ENCODE measurements around the gene C14orf180. TPM values are rescaled to one million over a fixed set of nuclear protein-coding genes. Genes with fewer than 3 reads are reported as not detected.

Gene C14orf180
- total and polyA plus RNA-seq, 2 experiments from 2014 or later = not detected

DNA sequence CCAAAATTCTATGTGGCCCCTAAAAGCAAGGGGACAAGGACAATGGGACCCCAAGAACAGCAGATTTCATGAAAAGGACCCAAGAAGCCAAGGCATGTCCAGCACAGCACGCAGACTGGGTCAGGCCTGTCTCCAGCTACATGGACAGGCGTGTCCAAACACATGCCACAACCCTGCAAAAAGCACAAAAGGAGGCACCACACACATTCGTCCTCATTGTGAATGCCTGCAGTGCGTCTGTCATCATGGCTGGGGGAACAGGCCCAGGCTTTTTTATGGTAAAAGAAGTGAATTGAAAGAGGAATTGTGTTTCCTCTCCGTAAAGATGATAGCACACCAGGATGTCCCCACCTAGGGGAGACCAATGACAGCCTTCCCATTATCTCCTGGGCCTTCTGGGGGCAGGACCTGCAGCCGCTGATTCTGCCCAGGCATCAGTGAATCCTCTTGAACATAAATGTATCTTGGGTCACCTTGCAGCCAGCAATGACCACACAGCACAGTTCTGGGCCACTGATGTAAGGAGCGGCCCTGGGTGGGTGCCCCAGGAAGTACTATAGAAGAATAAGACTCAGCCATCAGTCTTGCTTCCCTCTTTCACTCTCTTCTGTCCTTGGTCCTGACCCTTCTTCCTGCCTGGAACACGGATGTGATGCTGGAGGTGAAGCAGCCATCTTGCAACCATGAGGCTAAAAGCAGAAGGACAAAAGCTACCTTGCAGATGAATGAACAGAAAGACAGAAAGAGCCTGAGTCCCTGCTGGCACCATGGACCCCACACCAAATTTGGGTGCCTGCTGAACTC is 29.8 kb upstream of the C14orf180 start:
- Histone ChIP-seq H3K27ac (no peak overlapping the region), H3K4me1 (ENCODE audit: insufficient read depth) (no peaks in the 10 kb centered on the region), H3K36me3 (ENCODE audit: low read depth) (no peaks in the 10 kb centered on the region), H3K4me2 (ENCODE audit: unreplicated experiment) (no peak overlapping the region), H3K79me2 (ENCODE audit: insufficient read depth) (no peaks in the 10 kb centered on the region), H3K27me3 (replicated peaks; ENCODE audit: insufficient read depth) (peaks cover 5% of the 10 kb centered on the region), H2AFZ (no peak overlapping the region), H3K9ac (no peak overlapping the region), H4K20me1 (ENCODE audit: insufficient read depth) (no peaks in the 10 kb centered on the region), H3K9me2 (ENCODE audit: insufficient read depth) (no peaks in the 10 kb centered on the region), H3K4me3 (no peak overlapping the region), H3F3A (ENCODE audit: insufficient read depth) (no peaks in the 10 kb centered on the region), H3K9me3 (ENCODE audit: low read depth) (no peaks in the 10 kb centered on the region)
- no peak for DNase-seq
- in situ Hi-C loops (cut with MboI) = no loop called here
- TF ChIP-seq EZH2phosphoT487 (IDR thresholded peaks at IDR 0.05; ENCODE audit: insufficient read depth, low read depth) = no peak
- no peak for TF ChIP-seq EZH2 (IDR thresholded peaks at IDR 0.05; ENCODE audit: insufficient read depth, poor library complexity, severe bottlenecking)
- 37 to 44% methylated on average over 8 of the region's 8 CpGs for WGBS, 2 experiments (ENCODE audit: low coverage in 1 of 2, low lambda C conversion rate in 2 of 2, missing lambda C conversion rate in 2 of 2)

GRCh38 chr14:104550340-104550860 is 29.2 kb upstream of the C14orf180 start:
- WGBS, 2 experiments (ENCODE audit: low coverage in 1 of 2, low lambda C conversion rate in 2 of 2, missing lambda C conversion rate in 2 of 2) = 47 to 53% methylated on average over 13 of the region's 13 CpGs
- H3K27ac ChIP-seq = no peak overlapping the region

DNA sequence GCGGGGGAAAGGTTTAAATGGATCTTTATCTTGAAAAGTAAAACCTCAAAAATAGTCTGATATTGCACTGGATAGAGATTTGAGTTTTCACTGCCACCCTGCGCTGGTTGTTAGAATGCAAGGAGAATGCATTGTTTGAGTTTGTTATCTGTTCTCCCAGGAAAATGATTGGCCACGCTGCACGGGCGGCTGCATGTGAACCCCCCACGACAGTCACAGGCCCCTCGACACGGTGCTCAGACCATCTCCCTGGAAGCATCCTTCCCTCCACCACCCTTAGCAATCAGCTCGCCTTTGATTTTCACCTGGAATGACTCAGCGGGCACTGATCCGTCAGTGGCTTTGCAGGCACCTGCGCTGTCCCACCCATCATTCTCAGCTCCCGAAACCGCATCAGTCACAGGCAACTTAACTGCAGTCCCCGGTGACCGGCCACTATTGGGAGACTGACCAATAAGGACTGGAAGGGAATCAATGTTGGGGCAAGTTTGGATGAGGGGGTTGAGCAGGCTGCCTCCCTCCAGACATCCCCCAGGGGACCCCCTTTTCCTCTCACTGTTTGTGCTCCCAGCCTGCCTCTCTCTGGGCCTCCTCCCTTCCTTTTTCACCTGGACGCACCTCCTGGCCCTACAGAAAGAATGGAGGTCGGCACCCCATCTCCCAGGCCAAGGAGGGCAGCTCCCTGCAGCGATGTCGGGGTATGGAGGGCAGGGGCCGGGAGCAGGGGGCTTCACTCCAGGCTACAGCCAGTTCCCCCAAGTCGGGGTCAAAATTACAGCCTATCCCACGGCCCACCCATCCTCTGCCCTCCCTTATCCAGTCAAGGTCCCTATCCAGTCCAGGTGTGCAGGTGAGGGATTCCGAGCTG is 28.5 kb upstream of the C14orf180 start:
- Histone ChIP-seq H3K4me1 (ENCODE audit: insufficient read depth) (no peaks in the 10 kb centered on the region), H4K20me1 (ENCODE audit: insufficient read depth) (no peaks in the 10 kb centered on the region), H3K79me2 (ENCODE audit: insufficient read depth) (no peaks in the 10 kb centered on the region), H2AFZ (no peak overlapping the region), H3K36me3 (ENCODE audit: low read depth) (no peaks in the 10 kb centered on the region), H3K9me3 (ENCODE audit: low read depth) (no peaks in the 10 kb centered on the region), H3F3A (ENCODE audit: insufficient read depth) (no peaks in the 10 kb centered on the region), H3K27ac (no peak overlapping the region), H3K4me2 (ENCODE audit: unreplicated experiment) (no peak overlapping the region), H3K27me3 (replicated peaks; ENCODE audit: insufficient read depth) (peaks cover 5% of the 10 kb centered on the region), H3K9ac (no peak overlapping the region), H3K9me2 (ENCODE audit: insufficient read depth) (no peaks in the 10 kb centered on the region), H3K4me3 (no peak overlapping the region)
- no peak for DNase-seq
- in situ Hi-C loops (cut with MboI) = no loop called here
- TF ChIP-seq EZH2 (IDR thresholded peaks at IDR 0.05; ENCODE audit: insufficient read depth, poor library complexity, severe bottlenecking) (no peak), EZH2phosphoT487 (IDR thresholded peaks at IDR 0.05; ENCODE audit: insufficient read depth, low read depth) (no peak)
- 37 to 39% methylated on average over 22 to 24 of the region's 24 CpGs for WGBS, 2 experiments (ENCODE audit: low coverage in 1 of 2, low lambda C conversion rate in 2 of 2, missing lambda C conversion rate in 2 of 2)

More at GRCh38 chr14:104550340-104550860, 29.2 kb upstream of the C14orf180 start:
- TF ChIP-seq EZH2phosphoT487 (IDR thresholded peaks at IDR 0.05; ENCODE audit: insufficient read depth, low read depth) (no peak), EZH2 (IDR thresholded peaks at IDR 0.05; ENCODE audit: insufficient read depth, poor library complexity, severe bottlenecking) (no peak)
- H3K9ac ChIP-seq = no peak overlapping the region
- H3K9me2 ChIP-seq (ENCODE audit: insufficient read depth) = no peaks in the 10 kb centered on the region
- in situ Hi-C loops (cut with MboI) = no loop called here
- H3K36me3 ChIP-seq (ENCODE audit: low read depth) = no peaks in the 10 kb centered on the region
- no peaks in the 10 kb centered on the region for H4K20me1 ChIP-seq (ENCODE audit: insufficient read depth)
- DNase-seq = no peak
- no peak overlapping the region for H3K4me3 ChIP-seq
- no peaks in the 10 kb centered on the region for H3K4me1 ChIP-seq (ENCODE audit: insufficient read depth)
- no peaks in the 10 kb centered on the region for H3K9me3 ChIP-seq (ENCODE audit: low read depth)
- peaks cover 5% of the 10 kb centered on the region for H3K27me3 ChIP-seq (replicated peaks; ENCODE audit: insufficient read depth)
- no peaks in the 10 kb centered on the region for H3K79me2 ChIP-seq (ENCODE audit: insufficient read depth)
- no peaks in the 10 kb centered on the region for H3F3A ChIP-seq (ENCODE audit: insufficient read depth)
- no peak overlapping the region for H3K4me2 ChIP-seq (ENCODE audit: unreplicated experiment)
- H2AFZ ChIP-seq = no peak overlapping the region
